ENCODE results near the gene DNMBP.

DNMBP gene

GRCh38 chr10:100036850-100037249 lies 27.1 kb upstream of the DNMBP start:
- Histone ChIP-seq H3K9me2 (replicated peaks; ENCODE audit: insufficient read depth, low read length) (no peaks in the 10 kb centered on the region), H3F3A (ENCODE audit: insufficient read depth, low read length) (no peaks in the 10 kb centered on the region), H3K27me3 (replicated peaks; ENCODE audit: insufficient read depth, low read length) (no peaks in the 10 kb centered on the region), H2AFZ (ENCODE audit: low read length) (no peak overlapping the region), H4K20me1 (ENCODE audit: insufficient read depth, low read length) (no peaks in the 10 kb centered on the region), H3K79me2 (ENCODE audit: low read length) (no peaks in the 10 kb centered on the region), H3K4me2 (ENCODE audit: low read depth, low read length) (no peak overlapping the region), H3K4me1 (ENCODE audit: low read length) (0 out of 2 replicates have a peak, but pooled peaks cover 2% of the 10 kb centered on the region), H3K9ac (ENCODE audit: low read length) (no peak overlapping the region), H3K9me3 (replicated peaks; ENCODE audit: insufficient read depth, low read length) (no peaks in the 10 kb centered on the region), H3K36me3 (replicated peaks; ENCODE audit: insufficient read depth, low read length) (no peaks in the 10 kb centered on the region), H3K4me3 (ENCODE audit: low read length) (no peak overlapping the region), H3K27ac (ENCODE audit: low read length) (no peak overlapping the region)
- TF ChIP-seq EZH2phosphoT487 (IDR thresholded peaks at IDR 0.05; ENCODE audit: low read length) (no peak), EZH2 (optimal IDR thresholded peaks at IDR 0.05; ENCODE audit: low read depth, low read length) (no peak)
- TF ChIP-seq, protein P1, sequence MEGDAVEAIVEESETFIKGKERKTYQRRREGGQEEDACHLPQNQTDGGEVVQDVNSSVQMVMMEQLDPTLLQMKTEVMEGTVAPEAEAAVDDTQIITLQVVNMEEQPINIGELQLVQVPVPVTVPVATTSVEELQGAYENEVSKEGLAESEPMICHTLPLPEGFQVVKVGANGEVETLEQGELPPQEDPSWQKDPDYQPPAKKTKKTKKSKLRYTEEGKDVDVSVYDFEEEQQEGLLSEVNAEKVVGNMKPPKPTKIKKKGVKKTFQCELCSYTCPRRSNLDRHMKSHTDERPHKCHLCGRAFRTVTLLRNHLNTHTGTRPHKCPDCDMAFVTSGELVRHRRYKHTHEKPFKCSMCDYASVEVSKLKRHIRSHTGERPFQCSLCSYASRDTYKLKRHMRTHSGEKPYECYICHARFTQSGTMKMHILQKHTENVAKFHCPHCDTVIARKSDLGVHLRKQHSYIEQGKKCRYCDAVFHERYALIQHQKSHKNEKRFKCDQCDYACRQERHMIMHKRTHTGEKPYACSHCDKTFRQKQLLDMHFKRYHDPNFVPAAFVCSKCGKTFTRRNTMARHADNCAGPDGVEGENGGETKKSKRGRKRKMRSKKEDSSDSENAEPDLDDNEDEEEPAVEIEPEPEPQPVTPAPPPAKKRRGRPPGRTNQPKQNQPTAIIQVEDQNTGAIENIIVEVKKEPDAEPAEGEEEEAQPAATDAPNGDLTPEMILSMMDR (IDR thresholded peaks at IDR 0.05; ENCODE audit: low read length), result no peak
- DNase-seq, result no peak

GRCh38 chr10:100033766-100034418 lies 24.1 kb upstream of the DNMBP start:
- no peaks in the 10 kb centered on the region for H3K9me3 ChIP-seq (replicated peaks; ENCODE audit: insufficient read depth, low read length)
- H2AFZ ChIP-seq (ENCODE audit: low read length), result no peak overlapping the region
- H4K20me1 ChIP-seq (ENCODE audit: insufficient read depth, low read length), result no peaks in the 10 kb centered on the region
- H3K9me2 ChIP-seq (replicated peaks; ENCODE audit: insufficient read depth, low read length), result no peaks in the 10 kb centered on the region
- 0 out of 2 replicates have a peak, but pooled peaks cover 2% of the 10 kb centered on the region for H3K4me1 ChIP-seq (ENCODE audit: low read length)
- H3K9ac ChIP-seq (ENCODE audit: low read length), result no peak overlapping the region
- H3K27me3 ChIP-seq (replicated peaks; ENCODE audit: insufficient read depth, low read length), result no peaks in the 10 kb centered on the region
- H3K79me2 ChIP-seq (ENCODE audit: low read length), result no peaks in the 10 kb centered on the region
- no peak overlapping the region for H3K4me2 ChIP-seq (ENCODE audit: low read depth, low read length)
- TF ChIP-seq EZH2phosphoT487 (IDR thresholded peaks at IDR 0.05; ENCODE audit: low read length) (no peak), EZH2 (optimal IDR thresholded peaks at IDR 0.05; ENCODE audit: low read depth, low read length) (no peak)
- TF ChIP-seq, protein P1 (IDR thresholded peaks at IDR 0.05; ENCODE audit: low read length), result no peak
- H3F3A ChIP-seq (ENCODE audit: insufficient read depth, low read length), result no peaks in the 10 kb centered on the region
- H3K4me3 ChIP-seq (ENCODE audit: low read length), result no peak overlapping the region
- H3K36me3 ChIP-seq (replicated peaks; ENCODE audit: insufficient read depth, low read length), result no peaks in the 10 kb centered on the region
- no peak overlapping the region for H3K27ac ChIP-seq (ENCODE audit: low read length)
- no peak for DNase-seq

- Histone ChIP-seq H3K9ac (ENCODE audit: low read length) (no peak overlapping the region), H3K4me3 (ENCODE audit: low read length) (no peak overlapping the region), H3F3A (ENCODE audit: insufficient read depth, low read length) (no peaks in the 10 kb centered on the region), H3K27me3 (replicated peaks; ENCODE audit: insufficient read depth, low read length) (no peaks in the 10 kb centered on the region), H3K36me3 (replicated peaks; ENCODE audit: insufficient read depth, low read length) (no peaks in the 10 kb centered on the region), H3K9me3 (replicated peaks; ENCODE audit: insufficient read depth, low read length) (no peaks in the 10 kb centered on the region), H3K4me1 (ENCODE audit: low read length) (no peaks in the 10 kb centered on the region), H3K4me2 (ENCODE audit: low read depth, low read length) (no peak overlapping the region), H4K20me1 (ENCODE audit: insufficient read depth, low read length) (no peaks in the 10 kb centered on the region), H2AFZ (ENCODE audit: low read length) (no peak overlapping the region), H3K27ac (ENCODE audit: low read length) (no peak overlapping the region), H3K9me2 (replicated peaks; ENCODE audit: insufficient read depth, low read length) (no peaks in the 10 kb centered on the region), H3K79me2 (ENCODE audit: low read length) (no peaks in the 10 kb centered on the region)
- no peak for DNase-seq
- TF ChIP-seq, protein P1 (IDR thresholded peaks at IDR 0.05; ENCODE audit: low read length), result no peak
- TF ChIP-seq EZH2 (optimal IDR thresholded peaks at IDR 0.05; ENCODE audit: low read depth, low read length) (no peak), EZH2phosphoT487 (IDR thresholded peaks at IDR 0.05; ENCODE audit: low read length) (no peak)
Measured at GRCh38 chr10:100027416-100027815, 17.7 kb upstream of the DNMBP start.
